Esophagus (tissue), 2 donors: ENCODE measurements around the gene ALDH3A1. TPM values are rescaled to one million over a fixed set of nuclear protein-coding genes. Genes with fewer than 3 reads are reported as not detected.

Experiments used
- H3K27ac ChIP-seq, 2 donors: one replicate each; pipeline ENCODE4 v1.5.1; 2013; ENCODE audit warnings: low read depth in 2 of 2, mild to moderate bottlenecking in 2 of 2, inconsistent platforms in 1 of 2, low read length in 1 of 2, moderate library complexity in 1 of 2
- H3K27me3 ChIP-seq, 2 donors: one replicate each; pipeline ENCODE4 v1.6.1; 2013; ENCODE audit warnings: low read length in 2 of 2, control low read depth in 1 of 2, mild to moderate bottlenecking in 1 of 2; ENCODE audit not compliant: insufficient read depth in 2 of 2, control insufficient read depth in 1 of 2
- H3K36me3 ChIP-seq, 2 donors: one replicate each; pipeline ENCODE4 v1.6.1; 2013; ENCODE audit warnings: low read length in 1 of 2; ENCODE audit not compliant: control insufficient read depth in 2 of 2, insufficient read depth in 2 of 2
- H3K4me1 ChIP-seq, 2 donors: one replicate each; pipeline ENCODE4 v1.6.1; 2013; ENCODE audit warnings: low read length in 1 of 2; ENCODE audit not compliant: control insufficient read depth in 2 of 2, insufficient read depth in 2 of 2
- H3K4me3 ChIP-seq, 2 donors: one replicate each; pipeline ENCODE4 v1.5.1; 2013; ENCODE audit warnings: low read length in 2 of 2, mild to moderate bottlenecking in 2 of 2, low read depth in 1 of 2, moderate library complexity in 1 of 2
- H3K9me3 ChIP-seq, 2 donors: one replicate each; pipeline ENCODE4 v1.6.1; 2013; ENCODE audit warnings: mild to moderate bottlenecking in 2 of 2, low read depth in 1 of 2, low read length in 1 of 2, moderate library complexity in 1 of 2; ENCODE audit not compliant: control insufficient read depth in 2 of 2, insufficient read depth in 1 of 2
- WGBS, 2 donors: extraction: QIAGEN DNeasy Blood & Tissue Kit; methylation state at CpG; one replicate each; pipeline ENCODE4 v1.1.7; 2013; 5-methylcytosine and 5-hydroxymethylcytosine counted together
- polyA plus RNA-seq, 2 donors: library from polyadenylated mRNA; stranded (reverse); fragments of 200-250 nt; gene quantifications; one replicate each; pipeline ENCODE4 v1.2.3, GENCODE V29; 2013
- donor health status: healthy with polysubstance abuse.
- donor health status: Bipolar disorder and iron deficiency.

The ALDH3A1 gene
- polyA plus RNA-seq, 2 donors: 202 to 673 TPM

- no peak overlapping the region for H3K4me3 ChIP-seq
- no peaks in the 10 kb centered on the region for H3K9me3 ChIP-seq
- WGBS, 2 donors: 63 to 68% methylated on average over 11 of the region's 11 CpGs
- H3K27ac ChIP-seq: no peak overlapping the region
- no peaks in the 10 kb centered on the region for H3K27me3 ChIP-seq
- H3K36me3 ChIP-seq: peaks cover 0 to 8% of the 10 kb centered on the region in 2 donors
- peaks cover 0 to 2% of the 10 kb centered on the region in 2 donors for H3K4me1 ChIP-seq
Observed at GRCh38 chr17:19736071-19736470, 12.0 kb downstream of the ALDH3A1 start.

- WGBS, 2 donors: 74 to 76% methylated on average over 11 of the region's 11 CpGs
- Histone ChIP-seq H3K27ac (no peak overlapping the region), H3K27me3 (no peaks in the 10 kb centered on the region), H3K4me1 (peaks cover 0 to 2% of the 10 kb centered on the region in 2 donors), H3K36me3 (peaks cover 0 to 4% of the 10 kb centered on the region in 2 donors), H3K9me3 (no peaks in the 10 kb centered on the region), H3K4me3 (no peak overlapping the region)
Observed at GRCh38 chr17:19733953-19734526, 14.1 kb downstream of the ALDH3A1 start.

- H3K36me3 ChIP-seq: no peaks in the 10 kb centered on the region
- no peaks in the 10 kb centered on the region for H3K27me3 ChIP-seq
- no peak overlapping the region for H3K4me3 ChIP-seq
- H3K27ac ChIP-seq: no peak overlapping the region
- H3K4me1 ChIP-seq: peaks cover 0 to 8% of the 10 kb centered on the region in 2 donors
- no peaks in the 10 kb centered on the region for H3K9me3 ChIP-seq
- WGBS, 2 donors: 94 to 97% methylated on average over 11 of the region's 11 CpGs
Observed at GRCh38 chr17:19731626-19732025, 16.5 kb downstream of the ALDH3A1 start.

- Histone ChIP-seq H3K27ac (peak overlapping the region in 1 of 2 donors; percentile 52), H3K4me1 (peaks cover 0 to 8% of the 10 kb centered on the region in 2 donors), H3K4me3 (no peak overlapping the region), H3K27me3 (no peaks in the 10 kb centered on the region), H3K9me3 (no peaks in the 10 kb centered on the region), H3K36me3 (no peaks in the 10 kb centered on the region)
- WGBS, 2 donors: 73 to 78% methylated on average over 4 of the region's 4 CpGs
Observed at GRCh38 chr17:19730843-19731242, 17.3 kb downstream of the ALDH3A1 start.

- Histone ChIP-seq H3K27ac (no peak overlapping the region), H3K4me3 (no peak overlapping the region), H3K4me1 (peaks cover 0 to 11% of the 10 kb centered on the region in 2 donors), H3K36me3 (no peaks in the 10 kb centered on the region), H3K9me3 (no peaks in the 10 kb centered on the region), H3K27me3 (no peaks in the 10 kb centered on the region)
- 93 to 94% methylated on average over 6 of the region's 6 CpGs for WGBS, 2 donors
Observed at GRCh38 chr17:19729900-19730299, 18.2 kb downstream of the ALDH3A1 start.

GRCh38 chr17:19728084-19728495 lies 20.0 kb downstream of the ALDH3A1 start:
- Histone ChIP-seq H3K4me3 (no peak overlapping the region), H3K4me1 (peaks cover 3 to 22% of the 10 kb centered on the region in 2 donors), H3K27me3 (no peaks in the 10 kb centered on the region), H3K36me3 (no peaks in the 10 kb centered on the region), H3K27ac (peak overlapping the region; percentile 97 to 99), H3K9me3 (no peaks in the 10 kb centered on the region)
- 11 to 14% methylated on average over 7 of the region's 7 CpGs for WGBS, 2 donors

- 19 to 32% methylated on average over 4 of the region's 4 CpGs for WGBS, 2 donors
- peak overlapping the region; percentile 97 to 99 for H3K27ac ChIP-seq
- H3K9me3 ChIP-seq: no peaks in the 10 kb centered on the region
- peaks cover 3 to 22% of the 10 kb centered on the region in 2 donors for H3K4me1 ChIP-seq
- no peaks in the 10 kb centered on the region for H3K36me3 ChIP-seq
- H3K27me3 ChIP-seq: no peaks in the 10 kb centered on the region
- H3K4me3 ChIP-seq: no peak overlapping the region
Observed at GRCh38 chr17:19727501-19728078, 20.5 kb downstream of the ALDH3A1 start.

- Histone ChIP-seq H3K27me3 (no peaks in the 10 kb centered on the region), H3K27ac (peak overlapping the region; percentile 97 to 99), H3K4me3 (no peak overlapping the region), H3K9me3 (no peaks in the 10 kb centered on the region), H3K4me1 (peaks cover 3 to 22% of the 10 kb centered on the region in 2 donors), H3K36me3 (no peaks in the 10 kb centered on the region)
- WGBS, 2 donors: 52 to 63% methylated on average over 7 of the region's 7 CpGs
Observed at GRCh38 chr17:19726631-19727376, 21.3 kb downstream of the ALDH3A1 start.

- Histone ChIP-seq H3K4me3 (no peak overlapping the region), H3K9me3 (no peaks in the 10 kb centered on the region), H3K27me3 (no peaks in the 10 kb centered on the region), H3K27ac (peak overlapping the region in 1 of 2 donors; percentile 42), H3K36me3 (no peaks in the 10 kb centered on the region), H3K4me1 (peaks cover 9 to 28% of the 10 kb centered on the region in 2 donors)
- WGBS, 2 donors: 90 to 94% methylated on average over 5 of the region's 5 CpGs
Observed at GRCh38 chr17:19725486-19725885, 22.6 kb downstream of the ALDH3A1 start.
